Measurements from ENCODE around the gene PLA2G12A.
"Not testable (repeated sequence)": the region's sequence is repeated elsewhere in the genome, so short reads cannot be mapped to it uniquely, and the experiment has no call there.

- TF ChIP-seq CTCF (IDR thresholded peaks at IDR 0.05); REST (IDR thresholded peaks at IDR 0.05; ENCODE audit: insufficient read depth in 1 of 2, low read depth in 2 of 2, low read length in 1 of 2); POLR2AphosphoS5 (IDR thresholded peaks at IDR 0.05; ENCODE audit: low read depth, low read length); SIN3A (IDR thresholded peaks at IDR 0.05; ENCODE audit: borderline replicate concordance, insufficient read depth, low read depth, low read length): not testable (repeated sequence)
Measured at GRCh38 chr4:109678925-109679324, 50.9 kb downstream of the PLA2G12A start.
